ENCODE measurements around the gene PIK3R1.

PIK3R1 gene

DNA sequence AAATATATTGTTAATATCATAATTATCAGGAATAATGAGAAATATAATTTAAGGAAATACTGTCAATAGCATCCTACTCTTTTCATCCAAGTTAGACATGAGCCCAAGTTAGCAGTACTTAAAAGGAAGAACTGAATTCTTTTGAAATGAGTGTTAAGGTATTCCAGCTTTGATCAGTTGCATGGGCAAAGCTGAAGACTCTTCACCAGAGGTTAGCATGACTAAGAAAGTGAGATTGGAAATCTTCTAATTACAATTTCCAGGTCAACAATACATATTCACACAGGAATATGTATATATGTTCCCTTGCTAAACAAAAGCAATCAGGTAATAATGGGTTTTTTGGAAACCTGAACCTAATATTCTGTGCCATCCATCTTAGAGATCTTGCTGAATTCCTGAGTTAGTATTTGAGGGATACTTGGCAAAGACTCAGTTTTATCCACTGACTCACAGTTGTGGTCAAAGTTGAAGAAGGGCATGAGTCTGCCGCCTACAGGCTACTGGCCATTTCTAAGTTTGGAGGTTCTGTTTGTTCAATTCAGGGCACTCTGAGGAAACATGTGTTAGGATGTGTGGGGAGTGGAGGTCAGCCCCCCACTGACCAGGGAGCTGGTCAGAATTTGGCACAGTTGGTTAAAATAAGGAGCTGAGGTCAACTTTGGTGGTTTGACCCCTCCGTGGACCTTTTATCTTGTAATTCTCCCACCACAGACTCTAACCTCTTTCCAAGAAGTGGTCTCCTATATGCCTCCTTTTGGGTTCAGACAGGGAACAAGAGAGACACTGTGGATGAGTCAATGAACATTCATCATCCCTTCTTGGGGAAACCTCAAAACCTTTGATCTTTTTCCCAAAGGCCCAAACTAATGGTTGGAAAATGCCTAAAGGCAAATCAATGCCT is 118.3 kb downstream of the PIK3R1 start:
- DNase-seq, result no peak

DNA sequence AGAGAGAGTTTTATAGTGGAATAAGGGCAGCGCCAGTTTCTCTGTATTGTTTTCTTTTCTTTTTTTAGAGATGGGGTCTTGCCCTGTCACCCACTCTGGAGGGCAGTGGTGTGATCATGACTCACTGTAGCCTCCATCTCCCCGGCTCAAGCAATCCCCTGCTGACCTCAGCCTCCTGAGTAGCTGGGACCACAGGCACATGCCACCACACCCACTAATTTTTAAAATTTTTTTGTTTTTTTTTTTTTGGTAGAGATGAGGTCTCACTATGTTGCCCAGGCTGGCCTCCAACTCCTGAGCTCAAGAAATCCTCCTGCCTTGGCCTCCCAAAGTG is 119.0 kb downstream of the PIK3R1 start:
- DNase-seq, result no peak

DNA sequence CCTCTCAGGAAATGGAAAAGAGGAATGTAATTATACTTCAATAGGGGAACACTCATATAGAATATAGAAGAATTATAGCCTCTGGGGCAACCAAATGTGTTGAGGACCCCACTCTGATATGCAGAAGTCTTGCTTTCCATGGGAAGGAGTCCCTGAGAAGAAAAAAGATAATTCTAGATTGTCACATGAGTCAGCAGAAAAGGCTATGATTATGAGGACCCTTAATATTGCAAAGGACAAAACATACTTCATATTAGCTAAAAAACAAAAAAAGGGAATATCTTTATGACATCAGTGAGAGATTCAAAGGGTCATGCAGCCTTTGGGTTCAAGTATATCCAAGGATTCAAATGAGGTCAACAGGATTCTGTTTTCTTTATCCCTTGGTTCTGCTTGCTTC is 119.5 kb downstream of the PIK3R1 start:
- no peak for DNase-seq

DNA sequence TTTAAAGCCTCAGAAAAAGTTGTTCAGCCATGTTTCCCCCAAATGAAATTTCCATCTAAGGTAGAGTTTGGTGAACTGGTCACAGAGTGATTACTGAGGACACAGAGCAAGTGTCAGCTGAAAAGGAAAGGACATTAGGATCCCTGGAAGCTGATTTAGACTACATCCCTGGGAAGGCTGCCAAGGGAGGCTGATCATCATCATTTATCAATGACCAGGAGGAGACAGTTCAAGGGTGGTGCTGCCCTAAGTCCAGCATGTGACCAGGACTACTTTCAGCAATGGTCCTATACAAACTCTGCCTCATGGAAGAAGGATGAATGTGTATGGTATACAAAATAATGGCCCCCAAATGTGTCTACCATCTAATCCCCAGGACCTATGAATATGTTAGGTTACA is 120.6 kb downstream of the PIK3R1 start:
- no peak for DNase-seq

DNA sequence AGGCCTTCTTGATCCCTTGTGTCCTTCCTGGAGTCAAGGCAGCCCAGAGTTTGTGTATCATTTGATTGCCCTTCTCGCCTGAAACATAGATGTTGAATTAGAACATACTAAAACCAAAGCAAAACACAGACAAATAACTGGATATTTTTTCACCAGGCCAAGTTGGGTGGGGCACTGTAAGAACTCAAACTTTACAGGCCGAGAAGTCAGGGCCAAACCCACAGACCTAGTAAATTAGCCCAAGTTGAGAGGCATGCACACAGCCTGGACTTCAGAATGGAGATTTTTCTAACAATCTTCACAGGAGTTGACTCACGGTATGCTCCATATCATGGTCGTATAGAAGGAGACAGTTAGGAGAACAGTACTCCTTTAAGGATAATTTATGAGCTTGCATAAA is 121.7 kb downstream of the PIK3R1 start:
- no peak for DNase-seq

DNA sequence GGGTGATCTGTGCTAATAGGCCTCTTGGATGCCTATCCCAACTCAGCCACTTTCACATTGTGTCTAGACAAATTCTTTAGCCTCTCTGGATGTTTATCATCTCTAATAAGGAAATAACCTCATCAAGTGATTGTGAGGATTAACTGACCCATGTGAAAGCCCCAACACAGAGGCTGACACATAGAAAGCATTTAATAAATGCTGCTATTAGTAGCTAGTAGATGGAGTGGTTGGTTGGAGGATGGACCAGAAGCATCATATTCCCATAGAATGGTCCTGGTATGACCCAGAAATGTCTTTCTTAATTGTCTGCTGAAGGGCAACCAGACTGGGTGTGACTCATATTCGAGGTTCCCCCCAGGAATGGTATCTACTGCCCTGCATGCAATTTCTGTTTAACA is 124.4 kb downstream of the PIK3R1 start:
- DNase-seq, result no peak

DNA sequence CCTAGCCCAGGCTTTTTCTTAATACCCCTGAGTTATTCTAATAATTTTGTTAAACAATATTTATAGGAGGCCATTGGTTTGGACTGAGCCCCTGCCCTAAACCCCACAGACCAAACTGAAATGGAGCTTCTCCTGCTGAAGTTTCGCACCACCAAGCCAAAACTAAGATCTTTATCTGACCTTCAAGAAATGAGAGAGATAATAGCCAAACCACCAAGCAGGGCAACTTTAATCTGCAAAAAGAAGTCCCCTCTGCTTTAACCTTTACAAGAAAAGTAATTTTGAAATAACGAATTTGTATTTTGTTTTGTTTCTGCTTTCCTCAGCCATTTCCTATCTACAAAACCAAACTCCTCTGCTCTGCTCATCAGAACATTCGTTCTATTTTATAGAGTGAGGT is 125.5 kb downstream of the PIK3R1 start:
- DNase-seq, result no peak

DNA sequence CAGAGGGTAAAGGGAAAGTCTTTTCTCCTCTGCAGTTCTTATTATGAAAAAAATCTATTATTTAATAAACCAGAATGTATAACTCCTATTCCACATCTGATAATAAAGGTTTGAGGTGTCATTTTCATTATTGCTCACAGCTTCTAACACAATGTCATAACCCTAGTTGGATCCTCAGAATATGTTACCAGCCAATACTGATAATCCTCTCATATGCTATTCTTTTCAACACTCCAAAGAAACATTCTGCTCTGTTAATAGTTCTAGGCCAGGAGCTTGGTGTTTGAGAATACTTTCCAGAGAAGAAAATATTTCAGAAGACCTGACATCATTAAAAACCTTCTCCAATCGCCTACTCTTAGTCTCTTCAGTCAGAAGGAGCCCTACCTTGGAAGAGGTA is 127.1 kb downstream of the PIK3R1 start:
- DNase-seq, result no peak

DNA sequence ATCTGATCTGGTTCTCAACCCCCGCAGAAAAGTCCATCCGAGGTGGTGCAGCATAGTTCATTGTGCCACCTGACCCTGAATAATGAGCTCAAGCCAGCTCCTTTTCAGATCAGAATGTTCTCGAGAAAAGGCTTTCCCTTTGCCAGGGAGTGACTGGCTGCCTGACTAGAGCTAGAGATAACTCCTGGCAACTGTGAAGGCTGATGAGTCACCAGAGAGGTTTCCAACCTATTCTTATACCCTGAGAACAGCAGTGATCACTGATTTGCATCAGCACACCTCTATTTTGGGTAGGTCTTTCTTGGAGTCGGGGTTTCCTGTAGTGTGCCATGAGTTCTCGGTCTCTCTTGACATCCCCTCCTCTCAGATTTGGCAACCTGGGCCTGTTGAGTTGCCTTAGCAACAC is 127.9 kb downstream of the PIK3R1 start:
- no peak for DNase-seq

DNA sequence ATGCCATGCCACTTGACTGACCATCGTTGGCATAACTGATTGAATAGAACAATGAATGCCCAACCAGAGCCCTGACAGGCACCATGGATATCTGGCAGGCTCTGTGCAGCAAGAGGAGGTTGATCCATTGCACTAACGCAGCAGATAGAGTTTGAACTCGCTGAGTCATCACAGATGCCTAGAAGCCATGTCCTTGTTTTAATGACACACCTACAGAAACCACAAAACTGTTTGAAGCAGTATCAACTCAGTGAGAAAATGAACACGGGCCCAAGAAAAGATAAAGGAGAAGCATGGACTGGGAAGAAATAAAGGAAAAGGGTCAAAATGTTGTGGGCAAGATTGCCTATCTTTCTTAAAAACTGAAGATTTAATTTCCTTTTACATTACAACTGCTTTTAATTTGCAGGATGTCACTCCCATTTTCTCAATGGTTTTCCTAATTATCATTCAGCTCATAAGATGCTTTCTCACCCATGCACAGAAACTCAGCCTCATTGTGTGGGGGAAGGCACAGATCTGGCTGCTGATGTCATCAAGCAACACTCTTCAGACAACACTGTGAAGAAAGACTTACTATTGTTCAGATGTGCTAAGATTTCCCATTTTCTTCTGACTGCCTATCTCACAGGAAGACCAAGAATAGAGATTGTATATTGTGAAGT is 129.0 kb downstream of the PIK3R1 start:
- DNase-seq, result no peak

DNA sequence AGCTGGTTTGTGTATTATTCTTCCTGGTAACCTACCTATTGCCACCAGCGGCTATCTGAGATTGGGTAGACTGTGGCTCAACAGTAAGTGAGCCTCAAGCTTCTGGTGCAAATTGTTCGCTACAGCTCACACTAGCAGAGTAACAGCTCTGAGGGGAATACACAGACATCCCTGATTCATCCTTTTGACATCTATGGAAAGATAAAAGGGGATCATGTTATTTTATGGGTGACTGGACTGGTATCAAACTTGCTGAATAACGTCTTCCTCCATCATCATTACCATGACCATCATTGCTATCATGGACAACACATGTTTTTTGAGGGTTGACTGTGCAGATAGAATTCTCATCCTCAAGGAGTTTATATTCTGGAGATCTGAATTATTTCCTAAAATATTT is 129.6 kb downstream of the PIK3R1 start:
- DNase-seq, result no peak

DNA sequence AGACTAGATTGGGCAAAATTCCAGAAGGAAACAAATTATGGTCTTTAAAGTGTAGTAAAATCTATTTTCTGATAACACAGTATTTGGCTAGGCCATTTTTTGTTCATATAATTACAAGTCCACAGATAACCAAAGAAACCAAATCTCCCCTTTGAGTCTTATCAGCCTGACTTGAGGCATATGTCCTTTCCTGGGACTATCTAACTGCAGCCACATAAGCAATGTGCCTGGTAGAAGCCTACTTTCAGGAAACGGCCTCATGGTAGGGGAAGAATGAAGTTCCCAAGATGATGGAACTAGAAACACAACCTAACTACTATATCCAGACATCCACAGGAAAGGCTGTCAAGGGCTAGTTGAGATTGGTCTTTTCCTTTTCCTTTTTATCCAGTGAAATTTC is 130.0 kb downstream of the PIK3R1 start:
- no peak for DNase-seq

DNA sequence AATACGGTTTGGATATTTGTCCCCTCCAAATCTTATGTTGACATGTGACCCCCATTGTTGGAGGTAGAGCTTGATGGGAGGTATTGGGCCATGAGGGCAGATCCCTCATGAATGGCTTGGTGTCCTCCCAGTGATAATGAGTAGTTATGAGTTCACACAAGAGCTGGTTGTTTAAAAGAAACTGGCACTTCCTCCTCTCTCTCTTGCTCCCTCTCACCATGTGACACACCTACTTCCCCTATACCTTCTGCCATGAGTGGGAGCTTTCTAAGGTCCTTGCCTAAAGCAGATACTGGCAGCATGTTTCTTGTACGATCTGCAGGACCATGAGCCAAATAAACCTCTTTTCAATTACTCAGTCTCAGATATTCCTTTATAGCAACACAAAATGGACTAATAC is 132.0 kb downstream of the PIK3R1 start:
- DNase-seq, result no peak

DNA sequence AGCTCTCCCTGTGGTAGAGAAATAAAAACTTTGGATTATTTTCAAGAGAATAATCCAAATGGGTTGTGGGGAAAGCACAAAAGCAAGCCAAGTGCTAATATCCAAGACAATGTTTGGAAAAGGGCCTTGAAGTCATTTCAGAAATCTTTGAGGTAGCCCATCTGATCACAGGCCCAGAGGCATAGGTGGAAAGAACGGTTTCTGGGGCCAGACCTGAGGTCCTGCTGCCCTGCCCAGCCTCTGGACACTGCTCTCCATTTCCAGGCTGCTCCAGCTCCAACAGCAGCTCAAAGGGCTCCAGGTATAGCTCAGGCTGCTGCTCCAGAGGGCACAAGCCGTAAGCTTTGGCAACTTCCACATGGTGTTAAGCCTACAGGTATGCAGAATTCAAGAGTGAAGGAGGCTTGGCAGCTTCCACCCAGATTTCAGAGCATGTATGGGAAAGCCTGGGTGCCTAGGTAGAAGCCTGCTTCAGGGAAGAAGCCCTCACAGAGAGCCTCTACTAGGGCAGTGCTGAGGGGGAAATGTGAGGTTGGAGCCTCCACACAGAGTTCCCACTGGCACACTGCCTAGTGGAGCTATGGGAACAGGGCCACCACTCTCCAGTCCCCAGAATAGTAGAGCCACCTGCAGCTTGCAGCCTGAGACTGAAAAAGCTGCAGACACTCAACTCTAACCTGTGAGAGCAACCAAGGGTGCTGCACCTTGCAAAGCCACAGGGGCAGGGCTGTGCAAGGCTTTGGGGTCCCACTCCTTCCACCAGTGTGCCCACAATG is 133.1 kb downstream of the PIK3R1 start:
- no peak for DNase-seq

DNA sequence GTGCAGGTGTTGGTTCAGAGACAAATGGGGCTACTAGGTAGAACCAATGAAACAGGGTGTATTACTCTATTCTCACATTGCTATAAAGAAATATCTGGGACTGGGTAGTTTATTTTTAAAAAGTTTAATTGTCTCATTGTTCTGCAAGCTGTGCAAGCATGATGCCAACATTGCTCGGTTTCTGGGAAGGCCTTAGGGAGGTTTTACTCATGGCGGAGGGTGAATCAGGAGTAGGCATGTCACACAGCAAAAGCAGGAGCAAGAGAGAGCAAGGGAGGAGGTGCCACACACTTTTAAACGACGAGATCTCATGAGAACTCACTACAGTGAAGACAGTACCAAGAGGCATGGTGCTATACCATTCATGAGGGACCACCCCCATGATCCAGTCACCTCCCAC is 134.6 kb downstream of the PIK3R1 start:
- DNase-seq, result no peak

Data from NCI-H1694 treated with DMSO at 0.1 percent for 48 hours (cell line).